Measurements from ENCODE around the gene APOBEC4. TPM values are rescaled to one million over a fixed set of nuclear protein-coding genes. Genes with fewer than 3 reads are reported as not detected.

Gene APOBEC4
- total RNA-seq, 1 donor from 2014 or later = not detected

Other genes with a start within 250 kb of the APOBEC4 start
- 2.1 TPM for gene NMNAT2, start 234.9 kb downstream of the APOBEC4 start, total RNA-seq
- gene SMG7, start 180.8 kb downstream of the APOBEC4 start, total RNA-seq = 41.1 TPM
- 5.7 TPM for gene NCF2, start 62.9 kb downstream of the APOBEC4 start, total RNA-seq
- gene ARPC5, start 17.5 kb downstream of the APOBEC4 start, total RNA-seq = 32.9 TPM
- 18.4 TPM for gene RGL1, start 151.8 kb upstream of the APOBEC4 start, total RNA-seq